Activated CD4-positive, CD25-positive, alpha-beta regulatory T cell (primary cell): ENCODE measurements around the gene CNDP2.

Experiments used
- DNase-seq, 4 experiments: peaks; one replicate each; lab custom pipeline; 2025; lab: John Stamatoyannopoulos, UW

The CNDP2 gene

DNA sequence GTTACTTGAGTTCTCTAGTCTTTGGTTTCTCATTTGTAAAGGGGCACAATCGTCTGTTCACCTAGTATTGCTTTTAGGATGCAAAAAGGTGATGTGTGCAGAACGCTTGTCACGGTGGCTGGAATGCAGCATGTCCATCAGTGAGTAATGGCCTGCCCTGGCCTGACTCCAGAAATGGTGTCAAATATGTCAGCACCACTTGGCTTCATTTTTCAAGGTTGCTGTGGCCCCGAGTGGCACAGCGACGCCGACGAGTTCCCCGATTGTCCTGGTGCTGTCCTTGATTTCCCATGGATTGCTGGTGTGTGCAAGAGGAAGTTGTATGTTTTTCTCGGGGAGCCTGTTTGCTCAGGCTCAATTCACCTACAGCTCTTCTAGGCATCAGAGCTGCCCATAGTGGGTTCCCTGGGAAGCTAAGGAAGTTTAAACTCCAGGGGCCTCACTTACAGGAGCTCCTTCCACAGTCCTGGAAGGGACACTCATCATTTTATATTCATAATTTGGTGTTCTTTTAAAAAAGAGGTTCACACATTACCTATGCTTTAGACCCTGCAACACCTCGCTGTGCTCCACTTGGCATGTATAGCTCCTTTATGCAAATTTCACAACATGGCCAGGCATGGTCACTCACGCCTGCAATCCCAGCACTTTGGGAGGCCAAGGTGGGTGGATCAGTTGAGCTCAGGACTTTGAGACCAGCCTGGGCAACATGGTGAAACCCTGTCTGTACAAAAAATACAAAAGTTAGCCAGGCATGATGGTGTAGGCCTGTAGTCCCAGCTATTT lies 75.9 kb downstream of the CNDP2 start:
- DNase-seq = no peak

DNA sequence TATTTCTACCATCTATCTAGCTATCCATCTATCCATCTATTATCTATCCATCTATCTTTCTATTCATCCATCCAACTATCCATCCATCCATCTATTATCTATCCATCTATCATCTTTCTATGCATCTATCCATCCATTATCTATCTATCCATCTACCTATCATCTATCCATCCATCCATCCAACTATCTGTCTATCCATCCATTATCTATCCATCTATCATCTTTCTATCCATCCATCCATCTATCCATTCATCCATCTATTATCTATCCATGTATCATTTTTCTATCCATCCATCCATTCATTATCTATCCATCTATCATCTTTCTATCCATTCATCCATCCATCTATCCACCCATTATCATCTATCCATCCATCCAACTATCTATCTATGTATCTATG lies 76.9 kb downstream of the CNDP2 start:
- DNase-seq = no peak
